HepG2 (cell line): Measurements from ENCODE around the gene ZNF22. TPM values are rescaled to one million over a fixed set of nuclear protein-coding genes. Genes with fewer than 3 reads are reported as not detected.
A peak's percentile ranks its signal among the peaks of the same experiment; 100 is the strongest.

ENCODE experiments used
- ATF1 ChIP-seq: IDR thresholded peaks from 2 replicates; pipeline ENCODE4 v1.6.1; 2016; ENCODE audit warnings: mild to moderate bottlenecking, control low read depth
- ELF4 ChIP-seq: sonication (generic); formaldehyde crosslinking; IDR thresholded peaks from 2 replicates; pipeline ENCODE4 v1.5.0; 2020; ENCODE audit warnings: missing genetic modification reagents, mild to moderate bottlenecking, moderate library complexity, borderline replicate concordance
- IRX3 ChIP-seq: sonication (generic); formaldehyde crosslinking; IDR thresholded peaks from 2 replicates; pipeline ENCODE4 v1.8.1; 2023; ENCODE audit warnings: mild to moderate bottlenecking, low read depth, missing genetic modification reagents, borderline replicate concordance
- MAFG ChIP-seq: sonication (generic); formaldehyde crosslinking; IDR thresholded peaks from 2 replicates; pipeline ENCODE4 v1.5.1; 2020; ENCODE audit warnings: mild to moderate bottlenecking, missing genetic modification reagents
- MZF1 ChIP-seq: sonication (generic); formaldehyde crosslinking; IDR thresholded peaks from 2 replicates; pipeline ENCODE4 v1.8.1; 2023; ENCODE audit warnings: mild to moderate bottlenecking, missing genetic modification reagents, borderline replicate concordance
- NCOA1 ChIP-seq: sonication (generic); formaldehyde crosslinking; IDR thresholded peaks from 2 replicates; pipeline ENCODE4 v1.9.0; 2021; ENCODE audit warnings: missing genetic modification reagents
- NCOR1 ChIP-seq: fragments of 200-600 bp; sonication (generic); IDR thresholded peaks from 2 replicates; pipeline ENCODE4 v1.7.0; 2017; ENCODE audit warnings: antibody characterized with exemption, low read length, borderline replicate concordance
- TAF15 ChIP-seq: fragments of 200-400 bp; formaldehyde crosslinking; IDR thresholded peaks from one replicate; pipeline ENCODE4 v1.6.1; 2018; ENCODE audit warnings: mild to moderate bottlenecking, low read depth, low read length; ENCODE audit not compliant: poor library complexity, severe bottlenecking
- TBX2 ChIP-seq: sonication (generic); formaldehyde crosslinking; IDR thresholded peaks from 2 replicates; pipeline ENCODE4 v1.5.0; 2020; ENCODE audit warnings: missing genetic modification reagents, mild to moderate bottlenecking, borderline replicate concordance
- YEATS2 ChIP-seq: sonication (generic); formaldehyde crosslinking; IDR thresholded peaks from 2 replicates; pipeline ENCODE4 v1.4.0; 2020; ENCODE audit warnings: missing genetic modification reagents, borderline replicate concordance
- ZKSCAN1 ChIP-seq: fragments of 150-350 bp; IDR thresholded peaks from 2 replicates; pipeline ENCODE4 v1.6.1; 2014; ENCODE audit warnings: low read length
- ZNF234 ChIP-seq: sonication (generic); formaldehyde crosslinking; conservative IDR thresholded peaks from 2 replicates; pipeline ENCODE4 v1.5.1; 2020; ENCODE audit warnings: mild to moderate bottlenecking, missing genetic modification reagents
- ZNF350 ChIP-seq: sonication (generic); formaldehyde crosslinking; IDR thresholded peaks from 2 replicates; pipeline ENCODE4 v1.4.0; 2020; ENCODE audit warnings: mild to moderate bottlenecking, low read depth, missing genetic modification reagents, borderline replicate concordance
- ZNF674 ChIP-seq: sonication (generic); formaldehyde crosslinking; IDR thresholded peaks from 2 replicates; pipeline ENCODE4 v1.5.0; 2020; ENCODE audit warnings: low read depth, mild to moderate bottlenecking, missing genetic modification reagents
- polyA plus RNA-seq, 8 experiments: library from polyadenylated mRNA; depleted of rRNA in 3 of 8; stranded (reverse) in 7 of 8; unstranded in 1 of 8; fragments of >200 nt; fragmentation: Illumina TruSeq in 4 of 8; extraction: Trizol in 4 of 8; gene quantifications; 2 replicates each; pipeline versions ENCODE4 v1.2.1 to v1.2.3, GENCODE V29; 2011 to 2016; ENCODE audit warnings: low read depth in 4 of 8, missing spikeins in 1 of 8, mixed read lengths in 1 of 8; ENCODE audit not compliant: insufficient read depth in 1 of 8
- total RNA-seq, 5 experiments: library from RNA; depleted of rRNA; stranded (reverse); fragments of >200 nt; fragmentation: Illumina TruSeq; extraction: Trizol; gene quantifications; 2 replicates each; pipeline ENCODE4 v1.2.3, GENCODE V29; 2016; ENCODE audit warnings: low read depth in 1 of 5
- TF ChIP-seq, protein P1 (sequence below): fragments of 450-650 bp; IDR thresholded peaks from 2 replicates; pipeline ENCODE4 v1.6.1; 2016
- TF ChIP-seq, protein P2 (sequence below): sonication (generic); formaldehyde crosslinking; IDR thresholded peaks from 2 replicates; pipeline ENCODE4 v1.8.1; 2022; ENCODE audit warnings: low read depth, mild to moderate bottlenecking, missing genetic modification reagents
- TF ChIP-seq, protein P3 (sequence below): sonication (generic); formaldehyde crosslinking; conservative IDR thresholded peaks from 2 replicates; pipeline ENCODE4 v1.4.0; 2020; ENCODE audit warnings: mild to moderate bottlenecking, missing genetic modification reagents, moderate library complexity
- TF ChIP-seq, protein P4 (sequence below): sonication (generic); formaldehyde crosslinking; IDR thresholded peaks from 2 replicates; pipeline ENCODE4 v1.4.0; 2020; ENCODE audit warnings: missing genetic modification reagents
- TF ChIP-seq, protein P5 (sequence below): sonication (generic); formaldehyde crosslinking; IDR thresholded peaks from 2 replicates; pipeline ENCODE4 v1.4.0; 2020; ENCODE audit warnings: mild to moderate bottlenecking, missing genetic modification reagents

ZNF22 gene
- total and polyA plus RNA-seq, 2 of the 13 experiments (the other 11 are each of a cell fraction or from before 2014, with no cell fraction given): 0.40 to 1.3 TPM

DNA sequence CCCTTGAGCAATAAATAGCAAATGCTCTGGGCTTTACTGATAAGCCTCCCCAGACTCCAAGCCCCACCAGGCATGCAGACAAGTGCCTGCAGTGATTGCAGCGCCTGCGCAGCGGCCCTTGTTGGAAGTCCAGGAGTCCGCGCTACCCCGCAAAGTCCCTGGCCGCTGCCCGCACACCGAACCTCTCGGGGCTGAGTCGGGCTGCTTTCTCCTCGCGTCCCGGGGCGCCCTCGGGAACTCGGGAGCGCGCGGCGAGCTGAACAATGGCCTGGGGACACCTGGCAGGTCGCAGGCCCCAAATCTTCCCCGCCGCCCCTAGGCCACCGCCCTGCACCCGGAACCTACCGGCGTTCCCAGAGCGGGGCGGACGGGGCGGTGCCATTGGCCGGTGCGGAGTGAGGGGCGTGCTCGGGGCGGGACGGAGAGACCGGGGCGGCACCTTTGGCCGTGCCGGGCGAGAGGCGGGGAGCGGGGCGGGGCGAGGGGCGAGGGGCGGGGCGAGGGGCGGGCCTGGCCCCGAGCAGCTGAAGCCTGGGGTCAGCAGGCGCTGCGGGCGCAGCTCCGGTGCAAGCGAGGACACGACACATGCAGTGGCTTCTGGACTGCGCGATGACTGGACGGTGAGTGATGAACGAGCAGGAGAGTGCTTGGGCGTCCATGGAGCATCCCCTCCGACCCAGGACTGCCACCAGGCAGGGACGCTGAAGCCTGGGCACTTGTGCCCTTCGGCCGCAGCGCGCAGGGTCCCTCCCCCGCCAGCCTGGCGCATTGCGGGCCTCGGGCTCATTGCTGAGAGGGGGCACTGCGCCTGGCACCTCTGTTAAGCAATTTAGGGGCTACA is 41.3 kb upstream of the ZNF22 start, which contains the start of gene RASSF4 (continued):
- TF ChIP-seq TAF15: no peak
- TF ChIP-seq, protein P1, sequence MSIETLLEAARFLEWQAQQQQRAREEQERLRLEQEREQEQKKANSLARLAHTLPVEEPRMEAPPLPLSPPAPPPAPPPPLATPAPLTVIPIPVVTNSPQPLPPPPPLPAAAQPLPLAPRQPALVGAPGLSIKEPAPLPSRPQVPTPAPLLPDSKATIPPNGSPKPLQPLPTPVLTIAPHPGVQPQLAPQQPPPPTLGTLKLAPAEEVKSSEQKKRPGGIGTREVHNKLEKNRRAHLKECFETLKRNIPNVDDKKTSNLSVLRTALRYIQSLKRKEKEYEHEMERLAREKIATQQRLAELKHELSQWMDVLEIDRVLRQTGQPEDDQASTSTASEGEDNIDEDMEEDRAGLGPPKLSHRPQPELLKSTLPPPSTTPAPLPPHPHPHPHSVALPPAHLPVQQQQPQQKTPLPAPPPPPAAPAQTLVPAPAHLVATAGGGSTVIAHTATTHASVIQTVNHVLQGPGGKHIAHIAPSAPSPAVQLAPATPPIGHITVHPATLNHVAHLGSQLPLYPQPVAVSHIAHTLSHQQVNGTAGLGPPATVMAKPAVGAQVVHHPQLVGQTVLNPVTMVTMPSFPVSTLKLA: no peak
- peak; percentile 71; the same call in 1 of the 2 replicates for TF ChIP-seq YEATS2 (CRISPR knock-in tag)
- TF ChIP-seq ATF1 (CRISPR knock-in tag): no peak
- TF ChIP-seq NCOA1 (CRISPR knock-in tag): no peak
- TF ChIP-seq, protein P2, sequence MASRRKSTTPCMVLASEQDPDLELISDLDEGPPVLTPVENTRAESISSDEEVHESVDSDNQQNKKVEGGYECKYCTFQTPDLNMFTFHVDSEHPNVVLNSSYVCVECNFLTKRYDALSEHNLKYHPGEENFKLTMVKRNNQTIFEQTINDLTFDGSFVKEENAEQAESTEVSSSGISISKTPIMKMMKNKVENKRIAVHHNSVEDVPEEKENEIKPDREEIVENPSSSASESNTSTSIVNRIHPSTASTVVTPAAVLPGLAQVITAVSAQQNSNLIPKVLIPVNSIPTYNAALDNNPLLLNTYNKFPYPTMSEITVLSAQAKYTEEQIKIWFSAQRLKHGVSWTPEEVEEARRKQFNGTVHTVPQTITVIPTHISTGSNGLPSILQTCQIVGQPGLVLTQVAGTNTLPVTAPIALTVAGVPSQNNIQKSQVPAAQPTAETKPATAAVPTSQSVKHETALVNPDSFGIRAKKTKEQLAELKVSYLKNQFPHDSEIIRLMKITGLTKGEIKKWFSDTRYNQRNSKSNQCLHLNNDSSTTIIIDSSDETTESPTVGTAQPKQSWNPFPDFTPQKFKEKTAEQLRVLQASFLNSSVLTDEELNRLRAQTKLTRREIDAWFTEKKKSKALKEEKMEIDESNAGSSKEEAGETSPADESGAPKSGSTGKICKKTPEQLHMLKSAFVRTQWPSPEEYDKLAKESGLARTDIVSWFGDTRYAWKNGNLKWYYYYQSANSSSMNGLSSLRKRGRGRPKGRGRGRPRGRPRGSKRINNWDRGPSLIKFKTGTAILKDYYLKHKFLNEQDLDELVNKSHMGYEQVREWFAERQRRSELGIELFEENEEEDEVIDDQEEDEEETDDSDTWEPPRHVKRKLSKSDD: peak; percentile 50; the same call in 1 of the 2 replicates
- TF ChIP-seq, protein P3, sequence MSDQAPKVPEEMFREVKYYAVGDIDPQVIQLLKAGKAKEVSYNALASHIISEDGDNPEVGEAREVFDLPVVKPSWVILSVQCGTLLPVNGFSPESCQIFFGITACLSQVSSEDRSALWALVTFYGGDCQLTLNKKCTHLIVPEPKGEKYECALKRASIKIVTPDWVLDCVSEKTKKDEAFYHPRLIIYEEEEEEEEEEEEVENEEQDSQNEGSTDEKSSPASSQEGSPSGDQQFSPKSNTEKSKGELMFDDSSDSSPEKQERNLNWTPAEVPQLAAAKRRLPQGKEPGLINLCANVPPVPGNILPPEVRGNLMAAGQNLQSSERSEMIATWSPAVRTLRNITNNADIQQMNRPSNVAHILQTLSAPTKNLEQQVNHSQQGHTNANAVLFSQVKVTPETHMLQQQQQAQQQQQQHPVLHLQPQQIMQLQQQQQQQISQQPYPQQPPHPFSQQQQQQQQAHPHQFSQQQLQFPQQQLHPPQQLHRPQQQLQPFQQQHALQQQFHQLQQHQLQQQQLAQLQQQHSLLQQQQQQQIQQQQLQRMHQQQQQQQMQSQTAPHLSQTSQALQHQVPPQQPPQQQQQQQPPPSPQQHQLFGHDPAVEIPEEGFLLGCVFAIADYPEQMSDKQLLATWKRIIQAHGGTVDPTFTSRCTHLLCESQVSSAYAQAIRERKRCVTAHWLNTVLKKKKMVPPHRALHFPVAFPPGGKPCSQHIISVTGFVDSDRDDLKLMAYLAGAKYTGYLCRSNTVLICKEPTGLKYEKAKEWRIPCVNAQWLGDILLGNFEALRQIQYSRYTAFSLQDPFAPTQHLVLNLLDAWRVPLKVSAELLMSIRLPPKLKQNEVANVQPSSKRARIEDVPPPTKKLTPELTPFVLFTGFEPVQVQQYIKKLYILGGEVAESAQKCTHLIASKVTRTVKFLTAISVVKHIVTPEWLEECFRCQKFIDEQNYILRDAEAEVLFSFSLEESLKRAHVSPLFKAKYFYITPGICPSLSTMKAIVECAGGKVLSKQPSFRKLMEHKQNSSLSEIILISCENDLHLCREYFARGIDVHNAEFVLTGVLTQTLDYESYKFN (CRISPR knock-in tag): no peak; the same call in 1 of the 2 replicates
- no peak for TF ChIP-seq MZF1 (CRISPR knock-in tag)
- no peak for TF ChIP-seq ELF4 (CRISPR knock-in tag)
- TF ChIP-seq IRX3 (CRISPR knock-in tag): peak; percentile 42; the same call in 1 of the 2 replicates
- TF ChIP-seq MAFG: no peak
- TF ChIP-seq ZNF234 (CRISPR knock-in tag): no peak
- TF ChIP-seq, protein P4, sequence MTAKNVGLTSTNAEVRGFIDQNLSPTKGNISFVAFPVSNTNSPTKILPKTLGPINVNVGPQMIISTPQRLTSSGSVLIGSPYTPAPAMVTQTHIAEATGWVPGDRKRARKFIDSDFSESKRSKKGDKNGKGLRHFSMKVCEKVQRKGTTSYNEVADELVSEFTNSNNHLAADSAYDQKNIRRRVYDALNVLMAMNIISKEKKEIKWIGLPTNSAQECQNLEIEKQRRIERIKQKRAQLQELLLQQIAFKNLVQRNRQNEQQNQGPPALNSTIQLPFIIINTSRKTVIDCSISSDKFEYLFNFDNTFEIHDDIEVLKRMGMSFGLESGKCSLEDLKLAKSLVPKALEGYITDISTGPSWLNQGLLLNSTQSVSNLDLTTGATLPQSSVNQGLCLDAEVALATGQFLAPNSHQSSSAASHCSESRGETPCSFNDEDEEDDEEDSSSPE (CRISPR knock-in tag): peak; percentile 54; the same call in 1 of the 2 replicates
- TF ChIP-seq TBX2 (CRISPR knock-in tag): peak; percentile 46; the same call in 1 of the 2 replicates
- TF ChIP-seq ZNF350 (CRISPR knock-in tag): peak; percentile 77; the same call in 1 of the 2 replicates
- TF ChIP-seq NCOR1: peak; percentile 52; the same call in 1 of the 2 replicates
- TF ChIP-seq, protein P5, sequence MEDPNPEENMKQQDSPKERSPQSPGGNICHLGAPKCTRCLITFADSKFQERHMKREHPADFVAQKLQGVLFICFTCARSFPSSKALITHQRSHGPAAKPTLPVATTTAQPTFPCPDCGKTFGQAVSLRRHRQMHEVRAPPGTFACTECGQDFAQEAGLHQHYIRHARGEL (CRISPR knock-in tag): no peak
- no peak for TF ChIP-seq ZNF674
- TF ChIP-seq ZKSCAN1: no peak
